Peyer's patch (tissue), 4 donors: ENCODE measurements around the gene PIGT. TPM values are rescaled to one million over a fixed set of nuclear protein-coding genes. Genes with fewer than 3 reads are reported as not detected.

ENCODE experiments used
- DNase-seq, 3 donors: peaks; one replicate each; pipeline ENCODE4 v3.0.0-alpha.2; 2017 to 2019
- H3K27ac ChIP-seq, 4 donors: fragments of 200-600 bp; sonication (generic); one replicate each; pipeline ENCODE4 v1.5.1; 2016 to 2019
- H3K27me3 ChIP-seq, 2 donors: fragments of 200-600 bp; sonication (generic); one replicate each; pipeline ENCODE4 v1.5.1; 2019
- H3K36me3 ChIP-seq, 3 donors: fragments of 200-600 bp; sonication (generic); one replicate each; pipeline ENCODE4 v1.5.1; 2016 to 2019
- H3K4me1 ChIP-seq, 4 donors: fragments of 200-600 bp; sonication (generic); one replicate each; pipeline ENCODE4 v1.5.1; 2016 to 2019
- H3K4me3 ChIP-seq, 4 donors: fragments of 200-600 bp; sonication (generic); 1 replicate in 3 of 4; 2 replicates in 1 of 4; pipeline ENCODE4 v1.5.1; 2016 to 2019; ENCODE audit warnings: mild to moderate bottlenecking in 1 of 4
- H3K9me3 ChIP-seq, 4 donors: fragments of 200-600 bp; sonication (generic); one replicate each; pipeline ENCODE4 v1.5.1; 2016 to 2019; ENCODE audit warnings: mild to moderate bottlenecking in 1 of 4
- POLR2A ChIP-seq, 2 donors: fragments of 450-650 bp; IDR thresholded peaks; one replicate each; pipeline ENCODE4 v1.5.1; 2017; ENCODE audit warnings: antibody characterized with exemption in 2 of 2, mild to moderate bottlenecking in 2 of 2, moderate library complexity in 2 of 2
- total RNA-seq, 4 donors: library from RNA; depleted of rRNA; stranded (reverse); fragments of >200 nt; gene quantifications; one replicate each; pipeline ENCODE4 v1.1.0, GENCODE V29; 2016
- TF ChIP-seq, protein P1 (sequence below), 6 experiments: fragments of 450-650 bp in 4 of 6; fragments of 200-600 bp in 2 of 6; sonication (generic) in 1 of 6; IDR thresholded peaks; one replicate each; pipeline ENCODE4 v1.5.1; 2017 to 2019; ENCODE audit warnings: antibody characterized with exemption in 6 of 6, mild to moderate bottlenecking in 3 of 6, moderate library complexity in 1 of 6

PIGT gene
- total RNA-seq, 4 donors from 2014 or later = 87.5 to 147 (median 113) TPM

GRCh38 chr20:45407783-45408645 lies 7.9 kb upstream of the PIGT start, which contains the start of gene DBNDD2:
DBNDD2 (plus strand) TSS chr20:45408289; CDS start chr20:45408468, 179 bp downstream.
- Histone ChIP-seq H3K9me3 (no peaks in the 10 kb centered on the region), H3K4me3 (peak within 1 kb of the TSS; percentile 70 to 89 (median 85)), H3K27ac (peak within 1 kb of the TSS; percentile 73 to 92 (median 82)), H3K27me3 (no peaks in the 10 kb centered on the region), H3K4me1 (peaks cover 0 to 37% (median 2%) of the 10 kb centered on the region in 4 donors), H3K36me3 (peaks cover 0 to 15% (median 0%) of the 10 kb centered on the region in 3 donors)
- TF ChIP-seq POLR2A (IDR thresholded peaks at IDR 0.05) = no peak
- TF ChIP-seq, protein P1, sequence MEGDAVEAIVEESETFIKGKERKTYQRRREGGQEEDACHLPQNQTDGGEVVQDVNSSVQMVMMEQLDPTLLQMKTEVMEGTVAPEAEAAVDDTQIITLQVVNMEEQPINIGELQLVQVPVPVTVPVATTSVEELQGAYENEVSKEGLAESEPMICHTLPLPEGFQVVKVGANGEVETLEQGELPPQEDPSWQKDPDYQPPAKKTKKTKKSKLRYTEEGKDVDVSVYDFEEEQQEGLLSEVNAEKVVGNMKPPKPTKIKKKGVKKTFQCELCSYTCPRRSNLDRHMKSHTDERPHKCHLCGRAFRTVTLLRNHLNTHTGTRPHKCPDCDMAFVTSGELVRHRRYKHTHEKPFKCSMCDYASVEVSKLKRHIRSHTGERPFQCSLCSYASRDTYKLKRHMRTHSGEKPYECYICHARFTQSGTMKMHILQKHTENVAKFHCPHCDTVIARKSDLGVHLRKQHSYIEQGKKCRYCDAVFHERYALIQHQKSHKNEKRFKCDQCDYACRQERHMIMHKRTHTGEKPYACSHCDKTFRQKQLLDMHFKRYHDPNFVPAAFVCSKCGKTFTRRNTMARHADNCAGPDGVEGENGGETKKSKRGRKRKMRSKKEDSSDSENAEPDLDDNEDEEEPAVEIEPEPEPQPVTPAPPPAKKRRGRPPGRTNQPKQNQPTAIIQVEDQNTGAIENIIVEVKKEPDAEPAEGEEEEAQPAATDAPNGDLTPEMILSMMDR (IDR thresholded peaks at IDR 0.05) = no peak
- no peak for DNase-seq

GRCh38 chr20:45408646-45409213 lies 7.2 kb upstream of the PIGT start:
- Histone ChIP-seq H3K4me3 (peak overlapping the region in 1 of 4 donors; percentile 86), H3K4me1 (peaks cover 0 to 37% (median 2%) of the 10 kb centered on the region in 4 donors), H3K36me3 (peaks cover 0 to 15% (median 0%) of the 10 kb centered on the region in 3 donors), H3K9me3 (no peaks in the 10 kb centered on the region), H3K27ac (peak overlapping the region in 2 of 4 donors; percentile 86 to 92), H3K27me3 (no peaks in the 10 kb centered on the region)
- TF ChIP-seq POLR2A (IDR thresholded peaks at IDR 0.05) = no peak
- TF ChIP-seq, protein P1 (IDR thresholded peaks at IDR 0.05) = no peak
- DNase-seq = no peak

GRCh38 chr20:45409521-45410272 lies 6.2 kb upstream of the PIGT start:
- peaks cover 0 to 15% (median 0%) of the 10 kb centered on the region in 3 donors for H3K36me3 ChIP-seq
- H3K27me3 ChIP-seq = no peaks in the 10 kb centered on the region
- peaks cover 0 to 37% (median 2%) of the 10 kb centered on the region in 4 donors for H3K4me1 ChIP-seq
- no peak for DNase-seq
- no peak overlapping the region for H3K4me3 ChIP-seq
- peak overlapping the region in 2 of 4 donors; percentile 61 to 92 for H3K27ac ChIP-seq
- TF ChIP-seq, protein P1 (IDR thresholded peaks at IDR 0.05) = no peak
- TF ChIP-seq POLR2A (IDR thresholded peaks at IDR 0.05) = no peak
- no peaks in the 10 kb centered on the region for H3K9me3 ChIP-seq

- Histone ChIP-seq H3K27me3 (no peaks in the 10 kb centered on the region), H3K36me3 (peaks cover 0 to 15% (median 0%) of the 10 kb centered on the region in 3 donors), H3K4me3 (no peak overlapping the region), H3K4me1 (peaks cover 0 to 32% (median 2%) of the 10 kb centered on the region in 4 donors), H3K9me3 (no peaks in the 10 kb centered on the region), H3K27ac (peak overlapping the region in 3 of 4 donors; percentile 54 to 61 (median 55))
- no peak for TF ChIP-seq POLR2A (IDR thresholded peaks at IDR 0.05)
- TF ChIP-seq, protein P1 (IDR thresholded peaks at IDR 0.05) = peak in 1 of 6 experiments; percentile 4
- no peak for DNase-seq
These were observed 5.1 kb upstream of the PIGT start for GRCh38 chr20:45410887-45411286.

GRCh38 chr20:45412653-45413052 lies 3.3 kb upstream of the PIGT start:
- H3K4me1 ChIP-seq = peaks cover 0 to 41% (median 8%) of the 10 kb centered on the region in 4 donors
- TF ChIP-seq, protein P1 (IDR thresholded peaks at IDR 0.05) = no peak
- TF ChIP-seq POLR2A (IDR thresholded peaks at IDR 0.05) = no peak
- H3K27ac ChIP-seq = no peak overlapping the region
- H3K36me3 ChIP-seq = peaks cover 0 to 15% (median 0%) of the 10 kb centered on the region in 3 donors
- H3K27me3 ChIP-seq = no peaks in the 10 kb centered on the region
- no peaks in the 10 kb centered on the region for H3K9me3 ChIP-seq
- H3K4me3 ChIP-seq = no peak overlapping the region
- DNase-seq = no peak
